HUDEP-2 (cell line): ENCODE data around the gene TERF2IP.
A peak's percentile ranks its signal among the peaks of the same experiment; 100 is the strongest.

Experiments
- DNase-seq, 76 experiments: peaks; one replicate each; lab custom pipeline; 2025; ENCODE audit not compliant: unreplicated experiment in 76 of 76; lab: John Stamatoyannopoulos, UW

TERF2IP gene

DNA sequence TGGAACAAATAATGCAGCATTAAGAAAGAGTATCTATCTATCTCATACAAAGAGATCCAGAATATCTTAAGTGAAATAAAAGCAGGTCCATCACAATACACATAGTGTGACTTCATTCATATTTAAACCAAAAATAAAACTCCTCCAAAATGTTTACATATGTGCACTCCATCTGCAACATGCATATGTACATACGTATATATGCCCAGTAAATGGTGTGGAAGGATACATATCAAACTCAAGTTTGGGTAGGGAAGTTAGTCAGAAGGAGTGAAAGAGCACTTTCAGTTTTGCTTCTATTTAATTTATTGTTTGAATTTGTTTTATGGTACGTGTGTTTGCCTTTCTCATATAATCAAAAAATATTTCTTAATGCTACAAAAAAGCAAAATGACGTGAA lies 12.5 kb upstream of the TERF2IP start:
- no peak for DNase-seq

DNA sequence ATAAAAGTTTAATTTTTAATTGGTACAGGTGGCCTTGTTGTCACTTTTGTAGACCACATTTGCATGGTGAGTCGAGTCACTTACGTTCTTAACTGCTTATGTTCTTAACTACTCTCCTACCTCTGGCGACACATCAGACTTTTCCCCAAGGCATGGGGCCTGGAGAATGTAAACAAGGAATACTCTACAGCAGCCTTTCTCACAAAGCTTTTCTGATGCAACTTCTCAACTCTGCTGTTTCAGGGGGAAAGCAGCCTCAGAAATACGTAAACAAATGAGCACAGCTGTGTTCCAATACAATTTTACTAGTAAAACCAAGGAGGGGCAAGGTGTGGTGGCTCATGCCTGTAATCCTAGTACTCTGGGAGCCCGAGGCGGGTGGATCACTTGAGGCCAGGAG lies 7.0 kb upstream of the TERF2IP start:
- no peak for DNase-seq

DNA sequence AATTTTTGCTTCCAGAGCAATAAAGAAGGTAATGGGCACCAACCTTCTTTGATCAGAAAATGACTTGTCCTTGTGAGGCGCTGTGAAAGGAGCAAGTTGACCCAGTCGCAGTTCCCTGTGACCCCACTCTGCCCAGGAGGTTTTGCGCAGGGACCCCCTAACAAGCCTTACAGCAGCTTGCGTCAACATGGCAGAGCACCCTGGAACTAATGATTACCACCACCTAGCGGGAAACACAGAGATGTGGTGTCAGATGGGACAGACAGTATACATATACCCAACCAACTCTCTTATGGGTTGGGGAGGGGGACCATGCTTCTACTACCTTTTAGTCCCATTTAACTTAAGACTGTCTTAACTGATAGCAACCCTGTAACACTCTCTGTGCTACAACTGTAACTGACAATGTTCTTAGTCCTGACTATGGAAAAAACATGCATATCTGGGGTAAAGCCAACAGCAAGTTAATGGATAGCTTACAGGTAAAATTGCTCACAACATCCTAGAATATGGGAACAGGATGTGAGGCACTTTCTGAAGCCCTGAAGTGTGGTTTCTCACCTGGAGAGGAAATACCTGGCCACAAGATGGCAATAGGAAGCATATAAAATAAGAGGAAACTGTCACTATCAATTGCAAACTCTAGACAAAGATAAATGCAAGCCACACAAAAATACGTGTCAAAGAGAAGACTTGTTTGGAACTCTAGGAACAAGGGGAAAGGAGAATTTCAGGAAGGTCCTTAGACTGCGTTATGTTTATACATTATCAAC lies 3.1 kb upstream of the TERF2IP start:
- no peak for DNase-seq

DNA sequence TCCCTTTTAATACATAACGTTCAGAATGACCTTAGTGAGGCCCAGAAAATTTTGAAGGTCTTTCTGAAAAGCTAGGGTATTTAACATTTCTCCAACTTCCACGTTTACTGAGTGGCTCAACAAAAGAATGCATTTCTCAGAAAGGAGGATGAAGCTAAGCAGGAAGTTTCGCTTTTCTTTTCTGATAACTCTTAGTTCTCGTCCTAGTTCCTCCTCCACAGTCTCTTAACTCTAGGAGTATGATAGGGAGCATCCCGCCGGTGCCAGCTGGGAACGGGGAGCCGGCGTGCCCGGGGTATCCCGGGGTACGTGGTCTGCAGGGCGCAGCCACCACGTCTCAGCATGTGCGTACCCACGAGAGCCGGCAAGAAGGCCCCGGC lies 471 bp upstream of the TERF2IP start:
- DNase-seq = peak in 2 of 76 experiments; percentile 16 to 36

DNA sequence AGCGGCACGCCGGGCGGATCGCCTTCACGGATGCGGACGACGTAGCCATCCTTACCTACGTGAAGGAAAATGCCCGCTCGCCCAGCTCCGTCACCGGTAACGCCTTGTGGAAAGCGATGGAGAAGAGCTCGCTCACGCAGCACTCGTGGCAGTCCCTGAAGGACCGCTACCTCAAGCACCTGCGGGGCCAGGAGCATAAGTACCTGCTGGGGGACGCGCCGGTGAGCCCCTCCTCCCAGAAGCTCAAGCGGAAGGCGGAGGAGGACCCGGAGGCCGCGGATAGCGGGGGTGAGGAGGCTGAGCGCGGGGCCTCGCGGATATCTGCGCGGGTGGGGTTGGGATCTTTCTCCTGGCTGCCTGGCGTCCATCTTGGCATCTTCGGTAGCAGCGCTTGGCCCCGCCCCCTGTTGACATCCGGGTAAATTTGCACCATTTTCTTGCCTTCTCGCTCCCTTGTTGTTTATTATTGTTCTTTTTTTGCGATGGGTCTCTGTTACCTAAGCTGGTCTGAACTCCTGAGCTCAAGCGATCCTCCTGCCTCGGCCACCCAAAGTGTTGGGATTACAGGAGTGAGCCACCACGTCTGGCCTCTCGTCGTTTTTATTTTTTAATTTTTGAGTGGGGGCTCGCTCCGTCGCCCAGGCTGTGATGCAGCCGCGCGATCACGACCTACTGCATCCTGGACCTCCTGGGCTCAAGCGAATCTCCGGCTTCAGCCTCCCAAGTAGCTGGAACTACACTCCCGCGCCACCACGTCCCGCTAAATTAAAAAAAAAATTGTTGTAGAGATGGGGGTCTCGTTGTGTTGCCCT lies 898 bp downstream of the TERF2IP start:
- DNase-seq = peak in 64 of 76 experiments; percentile 5 to 77 (median 54)

DNA sequence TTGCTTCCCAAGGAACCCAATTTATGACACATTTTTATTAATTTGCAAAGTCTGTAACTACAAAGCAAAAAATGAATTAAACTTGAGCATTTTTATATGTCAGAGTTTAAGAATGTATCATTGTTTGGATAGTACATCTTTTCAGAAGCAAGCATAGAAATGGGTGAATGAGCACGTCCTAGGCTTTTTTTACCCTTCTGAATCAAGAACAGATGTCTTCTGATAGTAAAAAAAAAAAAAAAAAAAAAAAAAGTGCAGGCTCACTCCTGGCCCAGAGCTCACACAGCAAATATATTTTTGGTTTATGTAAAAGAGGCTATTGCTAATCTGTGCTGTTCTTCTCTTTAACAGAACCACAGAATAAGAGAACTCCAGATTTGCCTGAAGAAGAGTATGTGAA lies 6.3 kb downstream of the TERF2IP start:
- DNase-seq = no peak

DNA sequence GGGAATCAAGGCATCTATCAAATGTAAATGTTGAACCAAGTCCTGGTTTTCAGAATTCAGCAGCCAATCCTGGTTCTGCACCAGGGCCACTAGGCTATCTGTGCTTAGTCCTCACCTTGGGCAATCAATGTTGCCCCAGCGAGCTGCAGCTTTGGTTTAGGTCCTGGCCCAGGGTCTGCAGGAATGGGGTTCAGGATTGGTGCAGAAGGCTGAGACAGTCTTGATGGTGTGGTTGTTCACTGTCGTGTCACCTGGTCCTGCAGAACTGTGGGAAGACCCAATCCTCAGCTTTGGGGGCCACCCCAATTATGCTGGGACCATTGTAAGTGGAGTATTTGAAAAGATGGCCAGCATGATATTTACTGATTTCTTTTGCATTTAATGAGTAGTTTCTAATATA lies 10.6 kb downstream of the TERF2IP start:
- no peak for DNase-seq

DNA sequence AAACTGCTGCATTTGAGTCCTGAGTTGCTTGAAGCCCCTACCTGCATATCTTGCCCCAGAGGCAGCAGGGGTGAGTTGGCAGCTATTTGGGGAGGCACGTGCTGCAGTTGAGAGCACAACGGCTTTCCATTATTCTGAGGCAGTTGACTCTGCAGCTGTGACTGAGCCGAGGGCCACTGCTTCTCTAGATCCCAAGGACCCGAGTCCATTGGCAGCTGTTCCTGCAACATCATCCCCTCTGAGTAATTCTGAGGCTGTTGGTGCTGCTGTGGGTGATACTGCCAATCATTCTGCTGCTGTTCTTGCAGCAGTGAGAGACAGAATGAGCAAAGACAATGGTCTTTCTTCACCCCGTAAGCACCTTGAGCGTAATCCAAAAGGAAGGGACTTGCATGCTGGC lies 12.7 kb downstream of the TERF2IP start:
- DNase-seq = no peak

DNA sequence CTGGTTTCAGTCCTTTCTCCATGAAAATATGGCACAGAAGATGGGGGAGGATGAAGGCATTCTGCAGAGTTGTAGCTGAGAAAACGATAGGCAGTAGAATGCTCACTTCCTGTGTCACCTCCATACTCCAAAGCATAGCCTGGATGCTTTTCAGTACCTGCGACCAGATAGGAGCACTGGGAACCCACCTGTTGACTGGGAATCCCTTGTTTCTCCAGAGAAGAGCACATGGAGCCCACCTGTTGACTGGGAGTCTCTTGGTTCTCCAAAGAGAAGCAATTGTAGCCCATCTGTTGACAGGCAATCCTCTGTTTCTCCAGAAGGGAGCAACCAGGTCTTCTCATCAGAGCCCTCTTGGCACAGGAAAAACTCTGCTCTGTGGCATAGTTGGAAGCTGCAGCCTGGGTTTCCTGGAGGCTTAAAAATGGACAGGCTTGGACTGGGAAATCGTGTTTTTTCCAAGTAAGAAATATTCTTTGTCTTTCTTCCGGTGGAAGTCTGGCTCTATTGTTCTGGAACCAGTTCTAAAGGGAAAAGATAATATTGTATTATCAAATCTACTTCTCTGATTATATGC lies 13.2 kb downstream of the TERF2IP start:
- no peak for DNase-seq

DNA sequence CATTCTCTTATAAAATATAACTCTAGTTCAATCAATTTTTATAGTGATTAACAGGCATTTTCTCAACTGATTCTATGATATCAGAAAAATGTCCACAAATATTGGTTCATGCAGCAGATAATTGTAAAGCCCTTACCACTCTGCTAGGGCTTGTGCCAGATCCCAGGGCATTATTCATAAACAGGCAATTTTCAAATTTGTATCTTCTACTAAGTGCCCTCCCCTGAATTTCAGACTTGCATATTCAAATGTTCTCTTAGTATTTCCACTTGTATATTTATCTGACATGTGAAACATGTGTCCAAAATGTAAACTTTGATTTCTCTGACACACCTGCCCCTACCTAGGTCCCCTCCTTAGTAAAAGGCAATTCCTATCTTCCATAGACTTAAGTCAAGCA lies 19.9 kb downstream of the TERF2IP start:
- DNase-seq = no peak

DNA sequence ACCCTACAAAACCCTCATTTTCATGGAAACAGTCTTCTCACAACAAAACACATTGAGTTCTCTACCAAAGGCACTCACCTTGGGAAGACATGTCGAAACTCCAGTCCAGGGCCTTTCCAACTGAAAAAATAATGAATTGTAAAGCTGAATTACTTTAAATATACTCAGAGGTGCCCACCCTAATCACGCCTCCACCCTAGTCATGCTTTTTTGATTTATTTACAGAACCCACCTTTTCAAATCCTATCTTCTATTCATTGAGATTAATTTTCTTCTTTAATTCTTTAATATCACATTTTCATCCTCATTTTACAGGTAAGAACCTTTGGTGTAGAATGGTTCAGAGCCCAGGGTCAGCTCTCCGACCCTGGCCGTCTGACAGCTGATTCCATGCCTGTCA lies 29.3 kb downstream of the TERF2IP start, which contains the start of gene CPHXL2:
Gene CPHXL2 (minus strand): TSS at position 101 of the 400 bp plus-strand sequence. CDS start 10 bp downstream, at position 91.
- no peak for DNase-seq

DNA sequence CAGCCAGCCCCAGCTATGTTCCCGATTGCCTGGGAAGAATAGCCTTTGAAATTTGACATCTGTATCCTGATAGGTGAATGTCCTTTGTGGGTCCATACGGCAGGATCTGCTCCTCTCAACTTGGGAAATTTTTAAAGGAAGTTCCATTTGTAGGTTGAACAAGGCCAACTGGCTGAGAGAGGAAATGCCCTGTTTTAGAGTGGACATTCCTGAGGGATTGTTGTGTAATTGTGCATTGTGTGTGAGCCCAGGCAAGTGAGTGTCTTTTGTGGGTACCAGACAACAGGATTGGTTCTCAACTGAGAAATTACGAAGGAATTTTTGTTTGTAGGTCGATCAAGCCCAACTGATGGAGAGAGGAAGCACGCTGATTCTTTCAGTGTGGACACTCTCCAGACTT lies 31.8 kb downstream of the TERF2IP start:
- DNase-seq = no peak

DNA sequence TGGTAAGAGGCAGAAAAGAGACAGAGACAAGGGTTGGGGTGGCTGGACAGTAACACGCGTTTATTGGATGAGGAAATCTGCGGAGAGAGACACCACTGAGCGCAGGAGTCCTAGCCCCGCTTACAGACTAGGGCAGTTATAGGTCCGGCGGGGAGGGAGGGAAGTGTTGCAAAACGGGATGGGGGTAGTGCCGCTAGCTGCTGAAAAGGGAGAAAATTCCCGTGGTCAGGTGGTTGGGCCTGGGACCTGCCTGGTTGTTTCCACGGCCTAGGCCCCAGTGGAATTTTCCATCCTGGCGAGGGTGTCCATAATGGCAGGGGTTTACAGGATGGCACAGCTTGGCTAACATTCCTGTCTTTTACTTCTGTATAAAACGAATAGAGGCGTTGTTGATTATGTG lies 34.7 kb downstream of the TERF2IP start:
- DNase-seq = no peak

DNA sequence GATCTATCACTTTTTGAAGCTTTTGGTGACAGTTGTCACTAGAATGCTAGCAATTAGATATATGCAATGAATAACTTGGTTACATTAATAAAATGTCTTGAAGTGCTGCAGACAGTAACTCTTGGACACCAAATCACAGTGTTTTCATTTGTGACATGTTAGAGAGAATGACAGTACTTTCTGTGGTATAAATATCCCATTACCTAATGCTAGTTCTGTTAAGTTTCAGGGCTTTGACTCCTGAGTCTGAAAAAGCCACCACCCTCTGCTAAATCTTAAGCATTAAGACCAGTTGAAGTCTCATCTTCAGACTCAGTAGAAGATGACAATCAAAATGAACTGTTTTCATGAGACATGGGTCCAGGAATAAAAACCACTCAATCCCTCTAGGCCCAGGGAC lies 39.8 kb downstream of the TERF2IP start:
- no peak for DNase-seq

DNA sequence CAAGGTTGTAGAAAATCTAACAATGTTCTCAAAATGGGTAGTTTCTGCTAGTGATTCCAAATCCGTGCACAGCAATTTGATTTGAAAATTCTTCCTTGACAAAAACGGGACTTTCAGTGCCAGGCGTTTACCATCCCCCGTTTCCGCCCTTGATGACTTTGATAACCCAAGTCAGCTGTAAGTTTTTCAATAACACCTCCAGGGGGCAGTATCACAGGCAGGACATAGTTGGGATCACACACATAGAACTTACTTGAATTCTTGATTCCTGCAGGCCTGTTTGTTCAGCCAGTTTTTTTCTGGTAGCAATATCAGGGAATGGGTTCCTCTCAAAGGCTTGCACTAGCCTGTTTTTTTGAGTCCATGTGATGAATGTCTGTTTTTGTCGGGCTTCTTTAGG lies 48.1 kb downstream of the TERF2IP start:
- peak in 4 of 76 experiments; percentile 2 to 12 (median 6) for DNase-seq

DNA sequence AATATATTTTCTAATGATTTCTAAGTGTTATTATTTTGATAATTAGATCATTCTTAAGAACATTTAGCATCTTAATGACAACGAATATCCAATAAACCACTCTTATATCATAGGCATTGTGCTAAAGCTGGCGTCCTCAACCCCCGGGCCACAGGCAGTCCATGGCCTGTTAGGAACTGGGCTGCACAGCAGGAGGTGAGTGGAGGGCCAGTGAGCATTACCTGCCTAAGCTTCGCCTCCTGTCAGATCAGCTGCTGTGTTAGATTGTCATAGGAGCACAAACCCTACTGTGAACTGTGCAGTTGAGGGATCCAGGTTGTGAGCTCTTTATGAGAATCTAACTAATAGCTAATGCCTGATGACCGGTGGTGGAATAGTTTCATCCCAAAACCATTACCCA lies 50.0 kb downstream of the TERF2IP start:
- DNase-seq = no peak

DNA sequence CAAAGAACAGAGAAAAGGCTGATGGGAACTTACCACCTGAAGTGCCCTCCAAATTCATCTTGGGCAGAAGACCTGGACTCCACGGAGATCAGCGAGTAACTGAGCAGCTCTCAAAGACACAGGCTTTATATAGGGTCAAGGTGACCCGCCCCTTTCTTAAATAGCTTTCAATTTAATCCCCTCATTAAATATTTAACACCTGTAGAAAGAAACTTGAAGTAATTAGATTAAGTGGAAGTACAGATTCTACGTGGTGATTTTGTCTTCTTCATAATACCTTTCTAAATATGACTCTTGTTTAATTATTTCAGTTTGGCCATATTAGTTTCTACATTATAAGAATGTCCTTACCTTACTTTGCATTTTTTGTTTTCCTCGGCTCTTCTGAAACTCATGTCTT lies 53.8 kb downstream of the TERF2IP start, which contains the start of gene DUXB:
Gene DUXB (minus strand): TSS at position 101 of the 400 bp plus-strand sequence. CDS start 43 bp downstream, at position 58.
- DNase-seq = no peak

DNA sequence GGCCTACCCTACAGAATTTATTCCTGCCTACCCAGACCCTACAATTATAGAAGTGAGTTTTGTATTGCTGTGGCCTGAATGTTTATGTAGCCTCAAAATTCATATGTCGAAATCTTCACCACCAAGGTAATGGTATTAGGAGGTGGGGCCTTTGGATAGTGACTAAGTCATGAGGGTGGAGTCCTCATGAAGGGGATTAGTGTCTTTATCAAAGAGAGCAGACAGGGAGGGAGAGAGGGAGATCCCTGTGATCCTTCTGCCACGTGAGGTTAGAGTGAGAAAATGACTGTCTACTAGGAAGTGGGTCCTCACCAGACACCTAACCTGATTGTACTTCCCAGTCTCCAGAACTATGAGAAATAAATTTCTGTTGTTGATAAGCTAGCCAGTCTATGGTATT lies 54.7 kb downstream of the TERF2IP start:
- peak in 55 of 76 experiments; percentile 6 to 85 (median 50) for DNase-seq

DNA sequence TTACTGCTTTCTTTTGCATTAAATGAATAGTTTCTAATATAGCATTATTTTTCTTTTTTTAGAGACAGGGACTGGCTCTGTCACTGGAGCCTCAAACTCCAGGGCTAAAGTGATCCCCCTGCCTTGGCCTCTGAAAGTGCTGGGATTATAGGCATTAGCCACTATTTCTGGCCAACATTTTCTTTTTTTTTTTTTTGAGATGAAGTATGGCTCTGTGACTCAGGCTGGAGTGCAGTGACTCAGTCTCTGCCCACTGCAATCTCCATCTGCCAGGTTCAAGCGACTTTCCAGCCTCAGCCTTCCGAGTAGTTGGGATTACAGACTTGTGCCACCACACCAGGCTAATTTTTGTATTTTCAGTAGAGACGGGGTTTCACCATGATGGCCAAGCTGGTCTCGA lies 55.7 kb downstream of the TERF2IP start:
- DNase-seq = no peak
